GM12801 (cell line): ENCODE measurements around the gene CISH.

Experiments
- TF ChIP-seq, protein P1 (sequence below): IDR thresholded peaks from one replicate; pipeline ENCODE4 v1.5.1; 2011; ENCODE audit warnings: control low read depth; ENCODE audit not compliant: insufficient read length; ENCODE audit errors: extremely low read depth

The CISH gene

GRCh38 chr3:50600141-50600753, 11.3 kb downstream of the CISH start:
- TF ChIP-seq, protein P1, sequence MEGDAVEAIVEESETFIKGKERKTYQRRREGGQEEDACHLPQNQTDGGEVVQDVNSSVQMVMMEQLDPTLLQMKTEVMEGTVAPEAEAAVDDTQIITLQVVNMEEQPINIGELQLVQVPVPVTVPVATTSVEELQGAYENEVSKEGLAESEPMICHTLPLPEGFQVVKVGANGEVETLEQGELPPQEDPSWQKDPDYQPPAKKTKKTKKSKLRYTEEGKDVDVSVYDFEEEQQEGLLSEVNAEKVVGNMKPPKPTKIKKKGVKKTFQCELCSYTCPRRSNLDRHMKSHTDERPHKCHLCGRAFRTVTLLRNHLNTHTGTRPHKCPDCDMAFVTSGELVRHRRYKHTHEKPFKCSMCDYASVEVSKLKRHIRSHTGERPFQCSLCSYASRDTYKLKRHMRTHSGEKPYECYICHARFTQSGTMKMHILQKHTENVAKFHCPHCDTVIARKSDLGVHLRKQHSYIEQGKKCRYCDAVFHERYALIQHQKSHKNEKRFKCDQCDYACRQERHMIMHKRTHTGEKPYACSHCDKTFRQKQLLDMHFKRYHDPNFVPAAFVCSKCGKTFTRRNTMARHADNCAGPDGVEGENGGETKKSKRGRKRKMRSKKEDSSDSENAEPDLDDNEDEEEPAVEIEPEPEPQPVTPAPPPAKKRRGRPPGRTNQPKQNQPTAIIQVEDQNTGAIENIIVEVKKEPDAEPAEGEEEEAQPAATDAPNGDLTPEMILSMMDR, result no peak

GRCh38 chr3:50599716-50600118, 11.9 kb downstream of the CISH start:
- TF ChIP-seq, protein P1, result no peak

- TF ChIP-seq, protein P1, result no peak
Measured at GRCh38 chr3:50599115-50599715, 12.4 kb downstream of the CISH start.

DNA sequence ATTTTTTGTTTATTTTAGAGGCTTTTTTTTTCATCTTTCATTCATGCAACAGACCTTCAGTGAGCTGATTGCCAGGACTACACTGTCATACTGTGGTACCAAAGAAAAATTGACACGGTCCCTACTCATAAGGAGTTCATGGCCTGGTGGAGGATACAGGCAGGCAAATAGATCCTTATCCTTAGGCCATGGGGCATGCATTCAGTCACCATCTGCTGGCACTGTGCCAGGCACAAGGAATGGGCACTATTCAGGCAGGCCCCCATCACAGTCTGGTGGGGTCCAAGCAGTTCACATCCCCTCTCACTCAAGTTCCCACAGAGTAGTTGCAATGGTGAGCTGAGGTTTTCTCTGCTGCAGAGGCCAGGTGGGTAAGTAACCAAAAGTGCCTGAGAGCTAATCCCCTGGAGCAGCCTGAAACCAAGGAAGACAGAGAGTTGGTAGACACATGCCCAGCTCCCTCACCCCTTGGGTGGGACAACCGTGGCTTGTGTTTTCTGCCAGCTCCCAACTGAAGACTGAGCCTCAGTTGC, 17.3 kb downstream of the CISH start:
- TF ChIP-seq, protein P1, result no peak

DNA sequence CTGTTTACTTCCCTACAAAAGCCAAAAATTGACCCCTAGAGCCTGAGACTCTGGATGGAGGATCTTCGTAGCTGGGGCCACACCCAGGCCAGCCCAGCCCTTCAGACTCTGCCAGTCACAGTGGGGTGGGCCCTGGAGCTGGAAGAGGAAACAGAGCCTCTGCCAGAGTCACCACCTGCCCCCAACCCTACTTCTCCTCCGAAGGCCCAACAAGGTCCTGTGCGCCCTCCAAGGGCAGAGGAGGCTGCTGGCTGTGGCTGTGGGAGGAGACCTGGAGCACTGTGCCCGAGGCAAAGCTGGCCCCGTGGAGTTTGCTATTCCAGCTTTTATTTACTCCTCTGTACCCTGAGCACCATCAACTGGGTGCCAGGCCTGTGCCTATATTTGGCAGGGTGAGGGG, 19.0 kb downstream of the CISH start:
- TF ChIP-seq, protein P1, result no peak

GRCh38 chr3:50591196-50591741, 20.3 kb downstream of the CISH start:
- TF ChIP-seq, protein P1, result no peak

GRCh38 chr3:50588759-50589433, 22.7 kb downstream of the CISH start:
- TF ChIP-seq, protein P1, result no peak
